Activated CD8-positive, alpha-beta T cell treated with anti-CD3 and anti-CD28 coated beads, Interleukin-2, amount 10 ng/mL, durations not matched to agents 7 days and 5 days (primary cell): ENCODE results near the gene PXDN. TPM values are rescaled to one million over a fixed set of nuclear protein-coding genes. Genes with fewer than 3 reads are reported as not detected.

Experiments used
- ATAC-seq: fragments of 150-1000 bp; cut with Tn5 transposase; one replicate; pipeline ENCODE4 v1.10.0; 2021; ENCODE audit warnings: moderate library complexity
- CTCF ChIA-PET: fragments of 350-600 bp; sonication (Branson Sonifier 250); formaldehyde crosslinking; loops from one replicate; lab custom pipeline; 2021; ENCODE audit warnings: antibody characterized with exemption; lab: Charles Lee
- POLR2A ChIA-PET: fragments of 350-600 bp; sonication (Branson Sonifier 250); formaldehyde crosslinking; loops from one replicate; lab custom pipeline; 2021; ENCODE audit warnings: antibody characterized with exemption; lab: Charles Lee
- DNase-seq: peaks from one replicate; pipeline ENCODE4 v3.0.0-alpha.2; 2020
- H3K27ac Mint-ChIP-seq: one replicate; pipeline ENCODE4 v1.8.0; 2021; ENCODE audit warnings: mild to moderate bottlenecking, mixed read lengths
- H3K27me3 Mint-ChIP-seq: one replicate; pipeline ENCODE4 v1.8.0; 2021; ENCODE audit warnings: low read depth, mixed read lengths
- H3K36me3 Mint-ChIP-seq: one replicate; pipeline ENCODE4 v1.8.0; 2021; ENCODE audit warnings: low read depth, mixed read lengths
- H3K4me1 Mint-ChIP-seq: one replicate; pipeline ENCODE4 v1.8.0; 2021; ENCODE audit warnings: low read depth, mixed read lengths
- H3K4me3 Mint-ChIP-seq: one replicate; pipeline ENCODE4 v1.8.0; 2021; ENCODE audit warnings: mild to moderate bottlenecking, mixed read lengths
- H3K9me3 Mint-ChIP-seq: one replicate; pipeline ENCODE4 v1.8.0; 2022; ENCODE audit warnings: mixed read lengths; ENCODE audit not compliant: insufficient read depth
- total RNA-seq, 2 experiments: library from RNA; stranded (reverse); gene quantifications; one replicate each; pipeline ENCODE4 v1.2.3, GENCODE V29; 2021

The PXDN gene
- total RNA-seq, 2 experiments from 2014 or later, result 0.26 to 0.92 TPM

GRCh38 chr2:1656326-1656960 is 87.9 kb downstream of the PXDN start:
- ATAC-seq (no peak), DNase-seq (no peak)
- Mint-ChIP-seq H3K4me1 (no peaks in the 10 kb centered on the region), H3K4me3 (no peak overlapping the region), H3K9me3 (no peaks in the 10 kb centered on the region), H3K27ac (no peak overlapping the region), H3K36me3 (no peaks in the 10 kb centered on the region), H3K27me3 (no peaks in the 10 kb centered on the region)
- ChIA-PET POLR2A (no interaction called here), CTCF (no interaction called here)

- CTCF ChIA-PET, result no interaction called here
- H3K4me1 Mint-ChIP-seq, result no peaks in the 10 kb centered on the region
- H3K4me3 Mint-ChIP-seq, result no peak overlapping the region
- POLR2A ChIA-PET, result no interaction called here
- no peaks in the 10 kb centered on the region for H3K9me3 Mint-ChIP-seq
- H3K27ac Mint-ChIP-seq, result no peak overlapping the region
- DNase-seq (no peak), ATAC-seq (no peak)
- H3K36me3 Mint-ChIP-seq, result no peaks in the 10 kb centered on the region
- no peaks in the 10 kb centered on the region for H3K27me3 Mint-ChIP-seq
Measured at GRCh38 chr2:1655461-1655860, 88.9 kb downstream of the PXDN start.

- H3K27me3 Mint-ChIP-seq, result no peaks in the 10 kb centered on the region
- H3K4me1 Mint-ChIP-seq, result no peaks in the 10 kb centered on the region
- H3K9me3 Mint-ChIP-seq, result no peaks in the 10 kb centered on the region
- ATAC-seq (no peak), DNase-seq (no peak)
- H3K4me3 Mint-ChIP-seq, result no peak overlapping the region
- H3K36me3 Mint-ChIP-seq, result no peaks in the 10 kb centered on the region
- CTCF ChIA-PET, result no interaction called here
- POLR2A ChIA-PET, result no interaction called here
- H3K27ac Mint-ChIP-seq, result no peak overlapping the region
Measured at GRCh38 chr2:1654696-1655374, 89.5 kb downstream of the PXDN start.

GRCh38 chr2:1653956-1654695 is 90.2 kb downstream of the PXDN start:
- Mint-ChIP-seq H3K27ac (no peak overlapping the region), H3K4me3 (no peak overlapping the region), H3K36me3 (no peaks in the 10 kb centered on the region), H3K9me3 (no peaks in the 10 kb centered on the region), H3K27me3 (no peaks in the 10 kb centered on the region), H3K4me1 (no peaks in the 10 kb centered on the region)
- DNase-seq (no peak), ATAC-seq (no peak)
- POLR2A ChIA-PET, result no interaction called here
- CTCF ChIA-PET, result no interaction called here

- DNase-seq, result no peak
- H3K27me3 Mint-ChIP-seq, result no peaks in the 10 kb centered on the region
- H3K9me3 Mint-ChIP-seq, result no peaks in the 10 kb centered on the region
- no peak for ATAC-seq
- no peaks in the 10 kb centered on the region for H3K36me3 Mint-ChIP-seq
- ChIA-PET POLR2A (no interaction called here), CTCF (no interaction called here)
- H3K27ac Mint-ChIP-seq, result no peak overlapping the region
- H3K4me3 Mint-ChIP-seq, result no peak overlapping the region
- H3K4me1 Mint-ChIP-seq, result no peaks in the 10 kb centered on the region
Measured at GRCh38 chr2:1652034-1652790, 92.1 kb downstream of the PXDN start.

GRCh38 chr2:1651121-1652033 is 92.9 kb downstream of the PXDN start:
- no peaks in the 10 kb centered on the region for H3K9me3 Mint-ChIP-seq
- H3K4me1 Mint-ChIP-seq, result no peaks in the 10 kb centered on the region
- no peaks in the 10 kb centered on the region for H3K27me3 Mint-ChIP-seq
- ChIA-PET POLR2A (no interaction called here), CTCF (no interaction called here)
- H3K27ac Mint-ChIP-seq, result no peak overlapping the region
- ATAC-seq, result no peak
- H3K36me3 Mint-ChIP-seq, result no peaks in the 10 kb centered on the region
- DNase-seq, result no peak
- H3K4me3 Mint-ChIP-seq, result no peak overlapping the region

GRCh38 chr2:1650085-1650872 is 94.0 kb downstream of the PXDN start:
- H3K36me3 Mint-ChIP-seq, result no peaks in the 10 kb centered on the region
- no peak overlapping the region for H3K4me3 Mint-ChIP-seq
- no peaks in the 10 kb centered on the region for H3K4me1 Mint-ChIP-seq
- ChIA-PET CTCF (no interaction called here), POLR2A (no interaction called here)
- DNase-seq (no peak), ATAC-seq (no peak)
- H3K27me3 Mint-ChIP-seq, result no peaks in the 10 kb centered on the region
- H3K27ac Mint-ChIP-seq, result no peak overlapping the region
- H3K9me3 Mint-ChIP-seq, result no peaks in the 10 kb centered on the region

GRCh38 chr2:1649103-1650084 is 94.9 kb downstream of the PXDN start:
- Mint-ChIP-seq H3K36me3 (no peaks in the 10 kb centered on the region), H3K4me3 (no peak overlapping the region), H3K9me3 (no peaks in the 10 kb centered on the region), H3K4me1 (no peaks in the 10 kb centered on the region), H3K27ac (no peak overlapping the region), H3K27me3 (no peaks in the 10 kb centered on the region)
- ChIA-PET CTCF (no interaction called here), POLR2A (no interaction called here)
- ATAC-seq (no peak), DNase-seq (no peak)

- ATAC-seq, result no peak
- CTCF ChIA-PET, result no interaction called here
- H3K9me3 Mint-ChIP-seq, result no peaks in the 10 kb centered on the region
- H3K27ac Mint-ChIP-seq, result no peak overlapping the region
- POLR2A ChIA-PET, result no interaction called here
- DNase-seq, result no peak
- H3K4me3 Mint-ChIP-seq, result no peak overlapping the region
- H3K36me3 Mint-ChIP-seq, result no peaks in the 10 kb centered on the region
- H3K27me3 Mint-ChIP-seq, result no peaks in the 10 kb centered on the region
- H3K4me1 Mint-ChIP-seq, result no peaks in the 10 kb centered on the region
Measured at GRCh38 chr2:1648241-1649102, 95.8 kb downstream of the PXDN start.
